Bronchial epithelial cell (primary cell): ENCODE measurements around the gene TULP4. TPM values are rescaled to one million over a fixed set of nuclear protein-coding genes. Genes with fewer than 3 reads are reported as not detected.

Experiments used
- DNase-seq: peaks from one replicate; pipeline ENCODE4 v3.0.0-alpha.2; 2010; ENCODE audit warnings: low read depth
- FAIRE-seq: peaks from 2 replicates; lab custom pipeline; 2011; peaks lifted over from hg19 to GRCh38; lab: Jason Lieb, UNC
- H3K27me3 ChIP-seq: 2 replicates; pipeline ENCODE4 v1.5.1; 2011; ENCODE audit warnings: low read length; ENCODE audit not compliant: control insufficient read depth, insufficient read depth
- H3K36me3 ChIP-seq: 2 replicates; pipeline ENCODE4 v1.5.1; 2011; ENCODE audit warnings: low read length; ENCODE audit not compliant: control insufficient read depth, insufficient read depth
- H3K4me3 ChIP-seq: 2 replicates; pipeline ENCODE4 v1.5.1; 2011; ENCODE audit warnings: mild to moderate bottlenecking, low read depth, low read length, control low read depth
- total RNA-seq: library from RNA; depleted of rRNA; stranded (reverse); fragments of >200 nt; gene quantifications from 2 replicates; pipeline ENCODE4 v1.2.1, GENCODE V29; 2014
- TF ChIP-seq, protein P1 (sequence below): IDR thresholded peaks from 2 replicates; pipeline ENCODE4 v1.5.1; 2011; ENCODE audit warnings: mild to moderate bottlenecking, moderate library complexity, low read length, control low read depth, inconsistent platforms; ENCODE audit not compliant: insufficient read depth, severe bottlenecking

The TULP4 gene
- total RNA-seq, 1 donor from 2014 or later = 127 TPM

- H3K4me3 ChIP-seq = no peak overlapping the region
- H3K27me3 ChIP-seq = no peaks in the 10 kb centered on the region
- DNase-seq (no peak), FAIRE-seq (no peak)
- TF ChIP-seq, protein P1, sequence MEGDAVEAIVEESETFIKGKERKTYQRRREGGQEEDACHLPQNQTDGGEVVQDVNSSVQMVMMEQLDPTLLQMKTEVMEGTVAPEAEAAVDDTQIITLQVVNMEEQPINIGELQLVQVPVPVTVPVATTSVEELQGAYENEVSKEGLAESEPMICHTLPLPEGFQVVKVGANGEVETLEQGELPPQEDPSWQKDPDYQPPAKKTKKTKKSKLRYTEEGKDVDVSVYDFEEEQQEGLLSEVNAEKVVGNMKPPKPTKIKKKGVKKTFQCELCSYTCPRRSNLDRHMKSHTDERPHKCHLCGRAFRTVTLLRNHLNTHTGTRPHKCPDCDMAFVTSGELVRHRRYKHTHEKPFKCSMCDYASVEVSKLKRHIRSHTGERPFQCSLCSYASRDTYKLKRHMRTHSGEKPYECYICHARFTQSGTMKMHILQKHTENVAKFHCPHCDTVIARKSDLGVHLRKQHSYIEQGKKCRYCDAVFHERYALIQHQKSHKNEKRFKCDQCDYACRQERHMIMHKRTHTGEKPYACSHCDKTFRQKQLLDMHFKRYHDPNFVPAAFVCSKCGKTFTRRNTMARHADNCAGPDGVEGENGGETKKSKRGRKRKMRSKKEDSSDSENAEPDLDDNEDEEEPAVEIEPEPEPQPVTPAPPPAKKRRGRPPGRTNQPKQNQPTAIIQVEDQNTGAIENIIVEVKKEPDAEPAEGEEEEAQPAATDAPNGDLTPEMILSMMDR = no peak
- no peaks in the 10 kb centered on the region for H3K36me3 ChIP-seq
These were observed 17.3 kb downstream of the TULP4 start for GRCh38 chr6:158329531-158329930.

- H3K27me3 ChIP-seq = no peaks in the 10 kb centered on the region
- TF ChIP-seq, protein P1 = no peak
These were observed 17.8 kb downstream of the TULP4 start for GRCh38 chr6:158330016-158330415.

GRCh38 chr6:158332237-158332636 is 20.0 kb downstream of the TULP4 start:
- no peak overlapping the region for H3K4me3 ChIP-seq
- FAIRE-seq = no peak
- DNase-seq = no peak

More at GRCh38 chr6:158330016-158330415, 17.8 kb downstream of the TULP4 start:
- no peak for FAIRE-seq
- Histone ChIP-seq H3K4me3 (no peak overlapping the region), H3K36me3 (no peaks in the 10 kb centered on the region)
- no peak for DNase-seq

GRCh38 chr6:158333094-158333493 is 20.8 kb downstream of the TULP4 start:
- FAIRE-seq = no peak
- Histone ChIP-seq H3K36me3 (no peaks in the 10 kb centered on the region), H3K27me3 (no peaks in the 10 kb centered on the region), H3K4me3 (no peak overlapping the region)
- TF ChIP-seq, protein P1 = no peak
- no peak for DNase-seq

More at GRCh38 chr6:158332237-158332636, 20.0 kb downstream of the TULP4 start:
- no peaks in the 10 kb centered on the region for H3K27me3 ChIP-seq
- TF ChIP-seq, protein P1 = no peak
- H3K36me3 ChIP-seq = no peaks in the 10 kb centered on the region

- no peaks in the 10 kb centered on the region for H3K36me3 ChIP-seq
- TF ChIP-seq, protein P1 = no peak
- no peak overlapping the region for H3K4me3 ChIP-seq
- H3K27me3 ChIP-seq = no peaks in the 10 kb centered on the region
- DNase-seq (no peak), FAIRE-seq (no peak)
These were observed 22.3 kb downstream of the TULP4 start for GRCh38 chr6:158334534-158334933.

DNA sequence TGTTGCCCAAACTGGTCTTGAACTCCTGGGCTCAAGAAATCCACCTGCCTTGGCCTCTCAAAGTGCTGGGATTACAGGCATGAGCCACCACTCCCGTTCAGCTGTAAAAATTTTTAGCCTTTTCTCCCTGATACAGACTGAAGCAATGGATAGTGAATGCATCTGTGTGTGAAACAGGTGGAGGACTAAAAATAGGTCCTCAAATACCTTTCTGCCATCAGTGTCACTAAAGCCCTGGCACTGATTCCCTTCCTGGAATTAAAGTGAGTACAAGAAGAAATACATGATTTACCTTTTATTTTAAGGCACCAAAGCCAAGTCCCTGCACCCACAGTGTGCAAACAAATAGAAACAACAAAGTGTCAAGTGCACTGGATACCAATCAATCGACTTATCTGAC is 25.1 kb downstream of the TULP4 start:
- FAIRE-seq (no peak), DNase-seq (no peak)
- Histone ChIP-seq H3K27me3 (no peaks in the 10 kb centered on the region), H3K4me3 (no peak overlapping the region), H3K36me3 (no peaks in the 10 kb centered on the region)
- TF ChIP-seq, protein P1 = no peak
